NK-92 treated with Interleukin-12 subunit alpha and Interleukin-12 subunit beta, amount 100 ng/mL, for 24 hours (cell line): ENCODE results near the gene CYP4F8.
A peak's percentile ranks its signal among the peaks of the same experiment; 100 is the strongest.

ENCODE experiments used
- DNase-seq: peaks from one replicate; lab custom pipeline; 2025; lab: John Stamatoyannopoulos, UW

Gene CYP4F8

DNA sequence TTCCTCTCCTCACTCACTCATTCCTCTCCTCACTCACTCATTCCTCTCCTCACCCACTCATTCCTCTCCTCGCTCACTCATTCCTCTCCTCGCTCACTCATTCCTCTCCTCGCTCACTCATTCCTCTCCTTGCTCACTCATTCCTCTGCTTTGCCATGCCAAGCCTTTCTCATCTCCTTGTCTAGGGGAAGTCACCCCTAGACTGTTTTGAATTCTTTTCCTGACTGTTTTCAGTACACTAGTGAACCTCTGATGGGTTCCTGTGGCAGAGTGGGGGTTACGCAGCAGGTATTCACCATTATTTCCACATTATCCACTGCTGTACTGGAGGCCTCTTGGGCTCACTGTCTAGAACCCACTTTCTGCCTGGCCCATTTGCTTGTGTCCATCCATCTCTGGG is 1.2 kb downstream of the CYP4F8 start:
- no peak for DNase-seq

DNA sequence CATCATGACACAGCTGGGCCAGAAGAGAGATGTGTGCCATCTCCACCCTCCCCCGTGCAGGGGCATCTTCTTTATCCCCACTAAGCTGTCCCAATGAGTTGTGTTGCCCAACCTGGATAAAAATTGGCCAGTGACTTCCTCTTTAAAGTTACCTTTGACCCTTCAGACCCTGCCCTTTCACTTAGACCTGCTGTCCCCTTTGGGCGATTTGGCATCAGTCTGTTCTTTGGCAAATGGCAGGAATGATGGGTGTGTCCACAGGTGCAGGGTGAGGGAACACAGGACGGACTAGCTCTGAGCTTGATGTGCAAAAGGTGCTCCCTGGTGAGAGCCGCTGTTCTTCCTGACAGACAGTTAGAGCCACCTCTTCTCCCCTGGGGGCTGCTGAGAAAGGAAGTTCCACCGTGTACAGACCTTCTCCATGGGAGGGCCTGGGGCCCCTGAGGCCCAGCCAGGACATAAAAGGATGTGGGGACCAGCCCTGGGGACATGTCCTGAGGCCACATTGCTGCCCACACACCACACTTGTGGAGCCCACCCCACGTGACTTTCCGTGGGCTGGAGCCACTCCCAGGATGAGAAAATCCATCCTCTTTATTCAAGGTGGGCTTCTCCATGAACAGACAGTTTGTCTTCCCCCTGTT is 1.7 kb downstream of the CYP4F8 start:
- DNase-seq, result no peak

DNA sequence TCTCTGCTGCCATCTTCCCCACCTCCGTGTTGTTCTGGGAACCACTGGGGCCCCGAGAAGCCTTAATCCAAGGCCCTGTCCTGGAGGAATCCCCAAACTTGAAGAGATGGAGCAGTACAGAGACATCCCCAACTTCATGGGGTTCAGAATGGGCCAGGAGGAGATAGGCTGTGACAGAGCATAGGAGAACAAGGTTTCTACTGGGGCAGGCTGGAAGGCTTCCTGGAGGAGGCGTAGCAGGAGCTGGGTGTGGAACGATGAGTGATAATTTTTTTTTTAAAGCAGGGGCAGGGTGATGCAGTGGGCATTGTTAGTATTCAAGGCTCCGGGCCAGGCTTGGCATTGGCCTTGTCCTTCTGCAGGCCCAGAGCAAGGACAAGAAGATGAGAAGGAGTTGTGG is 3.3 kb downstream of the CYP4F8 start:
- DNase-seq, result no peak

DNA sequence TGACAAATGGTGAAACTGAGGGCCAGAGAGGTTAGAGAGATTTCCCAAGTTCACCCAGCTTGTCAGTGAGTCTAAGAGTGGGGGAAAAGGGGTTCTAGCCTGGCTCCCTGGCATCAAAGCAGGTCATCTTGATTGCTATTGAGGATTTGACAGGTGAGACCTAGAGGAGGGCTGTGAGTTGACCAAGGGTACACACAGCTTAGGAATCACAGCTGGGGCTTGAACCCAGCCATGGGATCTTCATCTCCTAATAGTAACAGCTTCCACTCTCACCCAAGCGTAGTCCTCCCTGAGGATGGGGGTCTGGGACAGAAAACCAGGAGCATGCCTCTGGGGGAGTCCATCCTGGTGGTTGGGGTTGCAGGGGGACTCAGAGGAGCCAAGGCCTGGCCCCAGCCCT is 6.8 kb downstream of the CYP4F8 start:
- no peak for DNase-seq

DNA sequence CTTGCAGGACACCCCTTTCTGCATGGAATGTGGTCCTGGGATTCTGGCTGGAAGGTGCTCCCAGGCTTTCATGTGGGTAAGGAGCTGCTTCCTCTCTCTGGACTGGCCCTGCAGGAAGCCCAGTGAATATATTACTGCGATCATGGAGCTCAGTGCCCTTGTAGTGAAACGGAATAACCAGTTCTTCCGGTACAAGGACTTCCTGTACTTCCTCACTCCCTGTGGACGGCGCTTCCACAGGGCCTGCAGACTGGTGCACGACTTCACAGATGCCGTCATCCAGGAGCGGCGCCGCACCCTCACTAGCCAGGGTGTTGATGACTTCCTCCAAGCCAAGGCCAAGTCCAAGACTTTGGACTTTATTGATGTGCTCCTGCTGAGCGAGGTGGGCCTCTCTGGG is 8.0 kb downstream of the CYP4F8 start:
- DNase-seq, result no peak

DNA sequence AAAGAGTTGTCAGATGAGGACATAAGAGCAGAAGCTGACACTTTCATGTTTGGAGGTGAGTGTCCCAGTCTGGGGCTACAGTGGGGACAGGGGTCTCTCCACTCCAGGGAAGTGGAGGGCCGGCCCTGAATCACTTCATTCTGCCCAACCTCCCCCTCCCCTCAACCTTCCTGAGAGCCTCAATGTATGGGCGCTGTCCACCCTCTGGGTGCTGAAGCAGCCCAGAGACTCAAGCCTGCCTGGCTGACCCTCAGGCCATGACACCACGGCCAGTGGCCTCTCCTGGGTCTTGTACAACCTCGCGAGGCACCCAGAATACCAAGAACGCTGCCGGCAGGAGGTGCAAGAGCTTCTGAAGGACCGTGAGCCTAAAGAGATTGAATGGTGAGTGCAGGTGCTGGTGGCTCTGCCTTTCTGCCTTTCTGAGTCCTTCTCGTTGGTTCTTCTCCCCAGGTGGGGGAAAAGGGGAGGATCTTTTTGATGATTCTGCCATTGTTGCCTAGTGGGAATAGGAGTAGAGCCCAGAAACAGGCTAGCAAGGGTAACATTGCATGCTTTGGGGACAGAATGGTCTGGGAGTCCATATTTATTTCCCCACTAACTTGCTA is 8.8 kb downstream of the CYP4F8 start:
- no peak for DNase-seq

DNA sequence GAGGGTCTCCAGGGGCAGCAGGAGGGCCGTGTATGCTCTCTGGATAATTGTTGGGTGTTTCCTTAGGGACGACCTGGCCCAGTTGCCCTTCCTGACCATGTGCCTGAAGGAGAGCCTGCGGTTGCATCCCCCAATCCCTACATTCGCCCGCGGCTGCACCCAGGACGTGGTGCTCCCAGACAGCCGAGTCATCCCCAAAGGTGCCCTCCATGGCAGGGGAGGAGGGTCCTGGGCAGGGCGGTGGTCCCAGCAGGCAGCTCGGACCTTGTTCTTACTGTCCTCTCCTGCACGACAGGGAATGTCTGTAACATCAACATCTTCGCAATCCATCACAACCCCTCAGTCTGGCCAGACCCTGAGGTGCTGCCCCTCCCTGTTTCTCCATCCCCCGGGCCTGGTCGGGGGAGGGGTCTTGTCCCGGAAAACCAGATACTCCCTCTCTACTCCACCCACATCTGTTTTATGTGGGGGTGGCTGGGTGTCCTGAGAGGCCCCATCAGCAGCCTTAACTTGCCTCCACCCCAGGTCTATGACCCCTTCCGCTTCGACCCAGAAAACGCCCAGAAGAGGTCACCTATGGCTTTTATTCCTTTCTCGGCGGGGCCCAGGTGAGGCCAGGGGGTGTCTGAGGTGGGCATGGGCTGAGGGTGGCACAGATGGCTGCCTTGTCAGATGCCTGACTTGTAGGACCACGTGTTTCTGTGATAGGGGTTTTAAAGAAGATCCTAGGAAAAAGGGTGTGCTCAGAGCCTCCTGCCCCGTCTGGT is 13.4 kb downstream of the CYP4F8 start:
- no peak for DNase-seq

DNA sequence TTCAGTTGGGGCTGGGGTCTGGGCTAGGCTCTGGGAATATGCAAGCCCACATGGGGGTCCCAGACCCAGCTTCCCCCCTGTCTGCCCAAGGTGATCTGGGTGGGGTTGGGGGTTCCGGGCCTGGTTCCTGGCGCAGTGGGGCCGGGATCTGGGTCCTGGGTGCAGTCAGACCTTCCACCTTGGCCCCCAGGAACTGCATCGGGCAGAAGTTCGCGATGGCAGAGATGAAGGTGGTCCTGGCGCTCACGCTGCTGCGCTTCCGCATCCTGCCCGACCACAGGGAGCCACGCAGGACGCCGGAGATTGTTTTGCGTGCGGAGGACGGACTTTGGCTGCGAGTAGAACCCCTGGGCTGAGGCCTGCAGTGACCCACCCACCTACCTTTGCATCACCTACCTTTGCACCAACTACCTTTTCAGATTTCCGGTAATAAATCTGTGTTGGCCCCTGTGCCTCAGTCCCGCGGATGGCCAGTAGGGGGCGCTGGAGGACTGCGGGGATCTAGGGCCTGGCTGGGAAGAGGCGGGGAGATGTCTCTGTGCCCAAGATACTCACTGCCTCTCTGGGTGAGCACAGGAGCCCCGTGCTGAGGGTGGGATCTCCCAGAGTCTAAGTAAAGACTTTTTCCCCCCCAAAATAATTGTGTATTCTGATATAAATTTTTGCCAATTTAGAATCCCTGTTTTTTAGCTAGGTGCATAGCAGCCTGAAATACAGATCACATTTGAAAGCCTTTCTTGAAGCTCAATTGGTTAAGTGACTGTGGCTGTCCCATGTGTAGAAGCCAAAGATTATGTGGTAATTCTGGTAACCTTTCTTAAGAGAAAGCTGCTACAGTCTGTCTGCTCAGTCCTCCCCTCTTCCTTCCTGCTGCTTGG is 14.2 kb downstream of the CYP4F8 start:
- peak; percentile 62 for DNase-seq

DNA sequence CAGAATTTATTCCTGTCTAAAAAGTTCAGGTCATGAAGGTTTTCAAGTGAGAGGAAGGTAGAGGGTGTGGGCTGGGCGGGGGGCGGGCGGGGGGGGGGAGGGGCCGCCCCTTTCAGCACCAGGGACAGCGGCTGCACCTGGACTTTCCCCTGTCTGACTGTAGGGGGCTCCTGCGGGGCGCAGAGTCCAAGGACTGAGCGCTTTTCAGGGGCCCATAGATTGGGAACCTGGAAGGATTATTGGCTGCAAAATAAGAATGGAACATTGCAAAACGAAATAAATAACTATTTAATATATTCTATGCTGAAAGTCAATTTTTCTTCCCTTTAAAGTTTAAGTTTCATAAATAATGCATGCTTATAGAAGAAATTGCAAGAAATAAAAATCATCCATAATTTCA is 16.8 kb downstream of the CYP4F8 start:
- DNase-seq, result peak; percentile 15

DNA sequence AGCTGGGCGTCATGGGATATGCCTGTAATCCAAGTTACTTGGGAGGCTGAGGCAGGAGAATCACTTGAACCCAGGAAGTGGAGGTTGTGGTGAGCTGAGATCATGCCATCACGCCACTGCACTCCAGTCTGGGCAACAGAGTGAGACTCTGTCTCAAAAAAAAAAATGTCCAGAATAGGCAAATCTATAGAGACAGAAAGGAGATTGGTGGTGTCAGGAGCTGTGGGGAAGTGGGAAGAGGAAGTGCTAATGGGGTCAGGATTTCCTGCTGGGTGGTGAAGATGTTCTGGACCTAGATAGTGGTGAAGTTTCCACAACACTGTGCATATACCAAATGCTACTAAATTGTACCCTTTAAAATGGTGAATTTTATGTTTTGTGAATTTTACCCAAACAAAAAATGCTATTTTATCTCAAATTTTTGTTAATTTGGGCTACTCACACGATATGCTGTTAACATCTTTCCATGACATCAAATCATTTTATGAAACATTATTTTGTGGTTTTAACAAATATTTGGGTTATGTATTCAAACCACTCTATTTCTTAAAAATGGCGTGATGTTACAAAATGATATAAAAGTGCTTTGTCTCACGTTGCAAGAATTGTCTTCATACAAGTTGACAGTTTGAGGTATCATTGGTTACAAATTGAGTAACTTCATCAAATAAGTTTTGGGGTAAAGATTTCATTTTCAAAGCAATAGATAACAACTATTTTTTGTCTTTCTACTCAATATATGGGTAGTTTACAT is 18.2 kb downstream of the CYP4F8 start:
- DNase-seq, result no peak

DNA sequence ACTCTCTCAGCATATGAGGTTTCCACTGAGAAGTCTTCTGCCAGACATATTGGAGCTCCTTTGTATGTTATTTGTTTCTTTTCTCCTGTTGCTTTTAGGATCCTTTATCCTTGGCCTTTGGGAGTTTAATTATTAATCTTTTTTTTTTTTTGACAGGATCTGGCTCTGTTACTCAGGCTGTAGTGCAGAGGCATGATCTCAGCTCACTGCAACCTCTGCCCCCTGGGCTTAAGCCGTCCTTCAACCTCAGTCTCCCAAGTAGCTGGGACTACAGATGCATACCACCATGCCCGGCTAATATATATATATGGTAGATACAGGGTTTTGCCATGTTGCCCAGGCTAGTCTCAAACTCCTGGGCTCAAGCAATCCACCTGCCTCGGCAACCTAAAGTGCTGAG is 19.1 kb downstream of the CYP4F8 start:
- DNase-seq, result no peak

DNA sequence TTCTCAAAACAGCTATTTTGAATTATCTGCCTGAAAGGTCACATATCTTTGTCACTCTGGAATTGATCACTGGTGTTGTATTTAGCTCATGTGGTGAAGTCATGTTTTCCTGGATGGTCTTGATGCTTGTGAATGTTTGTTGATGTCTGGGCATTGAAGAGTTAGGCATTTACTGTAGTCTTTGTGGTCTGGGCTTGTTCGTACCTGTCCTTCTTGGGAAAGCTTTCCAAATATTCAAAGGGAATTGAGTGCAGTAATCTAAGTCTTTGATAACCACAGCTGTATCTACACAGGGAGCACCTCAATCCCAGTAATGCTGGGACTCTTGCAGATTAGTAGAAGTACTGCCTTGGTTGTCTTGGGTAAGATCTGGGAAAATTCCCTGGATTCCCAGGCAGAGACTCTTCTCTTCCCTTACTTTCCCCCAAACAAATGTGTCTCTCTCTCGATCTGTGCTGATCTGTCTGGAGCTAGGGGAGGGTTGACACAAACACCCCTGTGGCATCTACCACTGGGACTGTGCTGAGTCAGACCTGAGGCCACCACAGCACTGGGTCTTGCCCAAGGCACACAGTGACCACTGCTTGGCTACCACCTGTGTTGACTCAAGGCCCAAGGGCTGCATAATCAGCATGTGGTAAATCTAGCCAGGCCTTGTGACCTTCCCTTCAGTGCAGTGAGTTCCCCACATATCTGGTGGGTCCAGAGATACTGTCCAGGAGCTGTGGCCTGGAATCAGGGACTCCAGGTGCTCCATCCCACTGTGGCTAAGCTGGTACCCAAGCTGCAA is 20.2 kb downstream of the CYP4F8 start:
- DNase-seq, result no peak

DNA sequence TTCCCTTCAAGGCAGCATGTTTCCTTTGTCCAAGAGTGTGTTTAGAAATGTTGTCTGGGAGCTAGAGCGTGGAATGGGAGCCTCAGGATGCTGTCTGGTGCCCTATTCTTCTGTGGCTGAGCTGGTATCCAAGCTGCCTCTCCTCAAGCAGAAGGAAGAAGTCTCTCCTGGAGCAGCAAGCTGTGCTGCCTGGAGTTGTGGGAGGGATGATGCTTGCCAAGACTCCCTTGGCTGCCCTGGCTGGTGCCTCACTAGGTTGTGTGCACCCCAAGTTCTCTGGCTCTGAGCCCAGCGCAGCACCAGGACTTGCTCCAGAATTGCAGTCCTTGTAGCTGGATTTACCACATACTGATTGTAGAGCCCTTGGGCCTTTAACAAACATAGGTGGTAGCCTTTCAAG is 21.0 kb downstream of the CYP4F8 start:
- no peak for DNase-seq

DNA sequence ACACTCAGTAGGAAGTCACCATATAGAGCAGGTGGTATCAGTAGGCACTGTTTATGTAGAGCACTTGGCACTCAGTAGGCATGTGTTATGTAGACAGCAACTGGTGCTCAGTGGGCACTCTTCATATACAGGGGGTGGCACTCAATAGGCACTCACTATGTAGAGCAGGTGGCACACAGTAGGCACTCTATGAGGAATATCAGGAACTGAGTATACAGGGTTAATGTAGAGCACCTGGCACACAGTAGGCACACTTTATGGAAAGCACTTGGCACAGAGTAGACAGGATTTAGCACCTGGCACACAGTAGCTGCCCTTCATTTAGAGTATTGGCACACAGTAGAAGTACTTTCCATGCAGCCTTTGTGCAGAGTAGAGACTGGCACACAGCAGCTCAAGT is 24.6 kb downstream of the CYP4F8 start:
- no peak for DNase-seq

DNA sequence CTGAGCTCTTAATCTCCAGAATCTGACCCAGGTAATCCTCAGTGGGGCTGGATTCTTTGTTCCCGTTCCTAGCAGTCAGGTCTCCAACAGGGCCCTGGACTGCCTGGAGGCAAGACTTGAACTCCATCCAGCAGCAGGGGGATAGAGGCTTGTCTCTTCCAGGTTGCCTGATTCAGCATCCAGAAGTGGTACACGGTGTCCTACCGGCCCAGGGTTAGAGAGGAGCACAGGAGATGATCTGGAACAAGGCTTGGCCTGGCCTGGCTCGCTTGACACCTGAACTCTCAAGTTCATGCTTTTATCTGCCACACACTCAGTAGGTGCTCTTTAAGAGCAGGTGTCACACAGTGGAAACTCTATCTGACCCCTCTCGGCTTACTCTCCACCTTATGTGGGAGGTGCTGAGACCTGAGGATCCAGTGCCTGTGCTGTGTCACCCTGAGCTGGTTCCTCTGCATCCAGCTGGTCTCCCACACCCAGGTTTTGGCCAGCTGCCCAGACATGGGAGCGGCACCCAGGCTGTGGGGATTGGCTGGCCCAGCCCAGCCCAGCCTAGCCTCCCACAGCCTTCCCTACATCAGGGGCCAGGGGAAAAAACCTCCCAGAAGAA is 25.4 kb downstream of the CYP4F8 start, which contains the start of gene CYP4F3:
CYP4F3 (plus strand) TSS at position 604 of the 610 bp plus-strand sequence. CDS start 519 bp downstream, outside the sequence.
- DNase-seq, result no peak

DNA sequence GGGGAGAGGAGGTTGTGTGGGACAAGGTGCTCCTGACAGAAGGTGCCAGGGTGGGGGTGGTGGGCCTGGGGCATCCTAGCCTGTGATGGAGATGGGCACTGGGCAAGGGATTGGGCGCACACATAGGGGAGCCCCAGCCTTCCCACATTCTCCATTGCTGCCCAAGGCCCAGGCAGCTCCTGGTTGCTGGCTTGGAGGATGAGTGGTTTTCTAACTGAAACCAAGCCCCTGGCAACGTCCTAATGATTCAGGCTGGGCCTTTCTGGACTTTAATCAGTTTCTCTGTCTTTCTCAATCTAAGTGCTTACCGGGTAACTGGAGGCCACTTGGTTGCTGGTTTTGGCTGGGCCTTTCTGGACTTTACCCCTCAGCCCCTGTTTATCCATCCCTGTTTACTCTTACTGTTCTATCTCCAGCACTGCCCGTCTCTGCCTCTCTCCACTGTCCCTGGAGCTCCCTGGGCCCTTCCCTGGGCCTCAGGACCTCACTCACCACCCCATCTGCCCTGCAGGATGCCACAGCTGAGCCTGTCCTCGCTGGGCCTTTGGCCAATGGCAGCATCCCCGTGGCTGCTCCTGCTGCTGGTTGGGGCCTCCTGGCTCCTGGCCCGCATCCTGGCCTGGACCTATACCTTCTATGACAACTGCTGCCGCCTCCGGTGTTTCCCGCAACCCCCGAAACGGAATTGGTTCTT is 26.0 kb downstream of the CYP4F8 start:
- no peak for DNase-seq

DNA sequence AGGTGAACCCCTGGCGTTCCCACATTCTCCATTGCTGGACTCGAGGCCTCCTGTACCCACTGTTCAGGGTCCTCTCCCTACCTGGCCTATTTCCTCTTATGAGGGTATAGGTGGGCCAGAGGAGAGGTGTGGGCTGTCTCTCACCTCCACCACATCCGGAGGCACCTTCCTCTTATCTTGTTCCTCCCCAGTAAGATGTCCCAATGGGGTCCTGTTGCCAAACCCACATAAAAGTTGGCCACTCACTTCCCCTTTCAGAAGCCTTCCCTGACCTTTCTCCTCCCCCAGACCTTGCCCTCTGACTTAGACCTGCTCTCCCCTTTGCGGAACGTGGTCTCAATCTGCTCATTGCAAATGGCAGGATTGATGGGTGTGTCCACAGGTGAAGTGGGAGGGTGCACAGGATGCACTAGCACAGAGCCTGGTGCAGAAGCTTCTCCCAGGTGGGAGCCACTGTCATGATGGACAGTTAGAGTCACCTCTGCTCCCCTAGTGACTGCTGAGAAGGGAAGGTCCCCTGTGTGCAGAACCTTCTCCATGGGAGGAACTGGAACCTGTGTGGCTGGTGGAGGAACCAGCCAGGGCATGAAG is 27.0 kb downstream of the CYP4F8 start:
- no peak for DNase-seq

DNA sequence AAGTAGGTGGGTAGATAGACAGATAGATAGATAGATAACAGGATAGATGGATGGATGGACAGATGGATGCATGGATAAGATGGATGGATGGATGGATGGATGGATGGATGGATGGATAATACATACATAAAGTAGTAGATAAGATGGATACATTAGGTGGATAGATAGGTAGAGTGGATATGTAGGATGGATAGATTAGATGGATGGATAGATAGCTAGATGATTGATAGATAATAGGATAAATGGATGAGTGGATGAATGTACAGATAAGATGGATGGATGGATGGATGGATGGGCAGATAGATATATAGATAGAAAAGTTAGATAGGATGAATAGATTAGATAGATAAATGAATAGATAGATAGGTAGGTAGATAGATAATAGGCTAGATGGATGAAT is 27.8 kb downstream of the CYP4F8 start:
- no peak for DNase-seq

DNA sequence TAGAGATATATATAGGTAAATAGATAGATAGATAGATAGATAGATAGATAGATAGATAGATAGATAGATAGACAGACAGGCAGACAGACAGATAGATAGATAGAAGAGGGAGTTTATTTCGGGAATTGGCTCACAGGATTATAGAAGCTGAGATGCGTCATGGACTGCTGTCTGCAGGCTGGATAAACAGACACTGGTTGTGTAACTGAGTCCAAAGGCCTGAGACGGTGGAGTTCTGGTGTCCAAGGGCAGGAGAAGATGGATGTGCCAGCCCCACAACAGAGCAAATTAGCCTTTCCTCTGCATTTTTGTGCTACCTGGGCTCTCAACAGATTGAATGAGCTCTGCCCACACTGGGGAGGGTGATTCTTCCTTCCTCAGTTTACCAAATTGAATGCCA is 28.4 kb downstream of the CYP4F8 start:
- DNase-seq, result no peak
